PFSK-1 (cell line): ENCODE data around the gene KIAA1549.
A peak's percentile ranks its signal among the peaks of the same experiment; 100 is the strongest.

ENCODE experiments used
- FOXP2 ChIP-seq: optimal IDR thresholded peaks from 2 replicates; pipeline ENCODE3; 2011; ENCODE audit warnings: borderline replicate concordance, control low read depth, inconsistent platforms; ENCODE audit not compliant: insufficient read depth; ENCODE audit errors: extremely low read length, extremely low read depth
- POLR2AphosphoS5 ChIP-seq: IDR thresholded peaks from 2 replicates; pipeline ENCODE4 v1.6.1; 2012; ENCODE audit warnings: low read depth, mild to moderate bottlenecking, control low read depth, low read length, moderate library complexity
- SIN3A ChIP-seq: IDR thresholded peaks from 2 replicates; pipeline ENCODE4 v1.6.1; 2012; ENCODE audit warnings: mild to moderate bottlenecking, low read length, moderate library complexity, borderline replicate concordance; ENCODE audit not compliant: insufficient read depth
- TAF1 ChIP-seq: IDR thresholded peaks from 2 replicates; pipeline ENCODE4 v1.6.1; 2012; ENCODE audit warnings: low read length, control low read depth, borderline replicate concordance; ENCODE audit not compliant: insufficient read depth
- TF ChIP-seq, protein P1 (sequence below), 2 experiments: IDR thresholded peaks; 2 replicates each; pipeline versions ENCODE4 v1.6.1 to v1.8.0; 2011 to 2012; ENCODE audit warnings: low read depth in 2 of 2, low read length in 2 of 2, control low read depth in 1 of 2, inconsistent platforms in 1 of 2, mild to moderate bottlenecking in 1 of 2, moderate library complexity in 1 of 2; ENCODE audit not compliant: insufficient read depth in 1 of 2

The KIAA1549 gene

GRCh38 chr7:138892006-138892630 is 89.1 kb downstream of the KIAA1549 start:
- TF ChIP-seq POLR2AphosphoS5 (no peak), FOXP2 (no peak), TAF1 (no peak), SIN3A (no peak)
- TF ChIP-seq, protein P1, sequence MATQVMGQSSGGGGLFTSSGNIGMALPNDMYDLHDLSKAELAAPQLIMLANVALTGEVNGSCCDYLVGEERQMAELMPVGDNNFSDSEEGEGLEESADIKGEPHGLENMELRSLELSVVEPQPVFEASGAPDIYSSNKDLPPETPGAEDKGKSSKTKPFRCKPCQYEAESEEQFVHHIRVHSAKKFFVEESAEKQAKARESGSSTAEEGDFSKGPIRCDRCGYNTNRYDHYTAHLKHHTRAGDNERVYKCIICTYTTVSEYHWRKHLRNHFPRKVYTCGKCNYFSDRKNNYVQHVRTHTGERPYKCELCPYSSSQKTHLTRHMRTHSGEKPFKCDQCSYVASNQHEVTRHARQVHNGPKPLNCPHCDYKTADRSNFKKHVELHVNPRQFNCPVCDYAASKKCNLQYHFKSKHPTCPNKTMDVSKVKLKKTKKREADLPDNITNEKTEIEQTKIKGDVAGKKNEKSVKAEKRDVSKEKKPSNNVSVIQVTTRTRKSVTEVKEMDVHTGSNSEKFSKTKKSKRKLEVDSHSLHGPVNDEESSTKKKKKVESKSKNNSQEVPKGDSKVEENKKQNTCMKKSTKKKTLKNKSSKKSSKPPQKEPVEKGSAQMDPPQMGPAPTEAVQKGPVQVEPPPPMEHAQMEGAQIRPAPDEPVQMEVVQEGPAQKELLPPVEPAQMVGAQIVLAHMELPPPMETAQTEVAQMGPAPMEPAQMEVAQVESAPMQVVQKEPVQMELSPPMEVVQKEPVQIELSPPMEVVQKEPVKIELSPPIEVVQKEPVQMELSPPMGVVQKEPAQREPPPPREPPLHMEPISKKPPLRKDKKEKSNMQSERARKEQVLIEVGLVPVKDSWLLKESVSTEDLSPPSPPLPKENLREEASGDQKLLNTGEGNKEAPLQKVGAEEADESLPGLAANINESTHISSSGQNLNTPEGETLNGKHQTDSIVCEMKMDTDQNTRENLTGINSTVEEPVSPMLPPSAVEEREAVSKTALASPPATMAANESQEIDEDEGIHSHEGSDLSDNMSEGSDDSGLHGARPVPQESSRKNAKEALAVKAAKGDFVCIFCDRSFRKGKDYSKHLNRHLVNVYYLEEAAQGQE (IDR thresholded peaks at IDR 0.05; ENCODE audit: insufficient read depth in 1 of 2, low read depth in 2 of 2, low read length in 2 of 2): no peak

- TF ChIP-seq POLR2AphosphoS5: peak; percentile 39; the same call in 1 of the 2 replicates
- no peak for TF ChIP-seq FOXP2
Measured at GRCh38 chr7:138891446-138891810, 89.8 kb downstream of the KIAA1549 start.

GRCh38 chr7:138890499-138891445 is 90.4 kb downstream of the KIAA1549 start:
- TF ChIP-seq, protein P1 (IDR thresholded peaks at IDR 0.05; ENCODE audit: insufficient read depth in 1 of 2, low read depth in 2 of 2, low read length in 2 of 2): peak in 1 of 2 experiments; percentile 54; a peak in 1 of 4 replicates
- TF ChIP-seq SIN3A (0 out of 2 replicates have a peak, but pooled peaks have one; percentile 61), TAF1 (no peak; the same call in 1 of the 2 replicates), POLR2AphosphoS5 (no peak), FOXP2 (peak; percentile 41)

- TF ChIP-seq TAF1: no peak
- TF ChIP-seq POLR2AphosphoS5: no peak
- no peak for TF ChIP-seq SIN3A
- TF ChIP-seq, protein P1 (IDR thresholded peaks at IDR 0.05; ENCODE audit: insufficient read depth in 1 of 2, low read depth in 2 of 2, low read length in 2 of 2): no peak
- no peak for TF ChIP-seq FOXP2
Measured at GRCh38 chr7:138889582-138890498, 91.3 kb downstream of the KIAA1549 start.
